Measurements from ENCODE around the gene ATP1A3.

- TF ChIP-seq POLR2AphosphoS5 (IDR thresholded peaks at IDR 0.05; ENCODE audit: low read depth, low read length), result no peak
- TF ChIP-seq FOXP2 (optimal IDR thresholded peaks at IDR 0.05; ENCODE audit: borderline replicate concordance, extremely low read depth, extremely low read length, insufficient read depth), result no peak
- TF ChIP-seq TAF1 (IDR thresholded peaks at IDR 0.05; ENCODE audit: borderline replicate concordance, insufficient read depth, low read length), result no peak
- TF ChIP-seq SIN3A (IDR thresholded peaks at IDR 0.05; ENCODE audit: borderline replicate concordance, insufficient read depth, low read length), result no peak
Measured at GRCh38 chr19:41981724-41982123, 12.3 kb downstream of the ATP1A3 start.
